Stimulated activated naive CD8-positive, alpha-beta T cell treated with anti-CD3 and anti-CD28 coated beads, Interleukin-15, amount 100 ng/mL, for 72 hours (primary cell): ENCODE measurements around the gene ABCC11.
A peak's percentile ranks its signal among the peaks of the same experiment; 100 is the strongest.

Experiments
- ATAC-seq: fragments of 150-1000 bp; cut with Tn5 transposase; 2 replicates; pipeline ENCODE4 v1.10.0; 2021; ENCODE audit warnings: mild to moderate bottlenecking, moderate library complexity
- DNase-seq, 2 donors: peaks; one replicate each; pipeline ENCODE4 v3.0.0; 2021 to 2022
- H3K27ac Mint-ChIP-seq, 2 donors: one replicate each; pipeline ENCODE4 v1.8.0; 2022; ENCODE audit warnings: mild to moderate bottlenecking in 2 of 2, mixed read lengths in 2 of 2, moderate library complexity in 2 of 2
- H3K27me3 Mint-ChIP-seq: one replicate; pipeline ENCODE4 v1.8.0; 2022; ENCODE audit warnings: mixed read lengths
- H3K4me1 Mint-ChIP-seq: one replicate; pipeline ENCODE4 v1.8.0; 2022; ENCODE audit warnings: mild to moderate bottlenecking, mixed read lengths
- H3K4me3 Mint-ChIP-seq, 2 donors: one replicate each; pipeline ENCODE4 v1.8.0; 2022; ENCODE audit warnings: mild to moderate bottlenecking in 2 of 2, mixed read lengths in 2 of 2, moderate library complexity in 1 of 2
- H3K9me3 Mint-ChIP-seq, 2 donors: one replicate each; pipeline ENCODE4 v1.8.0; 2022; ENCODE audit warnings: mixed read lengths in 2 of 2

The ABCC11 gene

GRCh38 chr16:48118841-48119240 is 128.5 kb downstream of the ABCC11 start:
- peaks cover 26% of the 10 kb centered on the region for H3K27me3 Mint-ChIP-seq
- ATAC-seq: no peak
- no peaks in the 10 kb centered on the region for H3K9me3 Mint-ChIP-seq
- H3K4me3 Mint-ChIP-seq: no peak overlapping the region
- peaks cover 9% of the 10 kb centered on the region for H3K4me1 Mint-ChIP-seq
- no peak for DNase-seq
- H3K27ac Mint-ChIP-seq: no peak overlapping the region

GRCh38 chr16:48117217-48118105 is 129.9 kb downstream of the ABCC11 start:
- Mint-ChIP-seq H3K27ac (no peak overlapping the region), H3K4me1 (no peaks in the 10 kb centered on the region), H3K4me3 (no peak overlapping the region), H3K9me3 (no peaks in the 10 kb centered on the region), H3K27me3 (peaks cover 30% of the 10 kb centered on the region)
- DNase-seq (peak; percentile 56 to 63), ATAC-seq (peak; percentile 84)
